ENCODE measurements around the gene TRIO. TPM values are rescaled to one million over a fixed set of nuclear protein-coding genes. Genes with fewer than 3 reads are reported as not detected.

TRIO gene
- polyA plus RNA-seq, 3 donors, result 1.7 to 45.8 (median 2.1) TPM

DNA sequence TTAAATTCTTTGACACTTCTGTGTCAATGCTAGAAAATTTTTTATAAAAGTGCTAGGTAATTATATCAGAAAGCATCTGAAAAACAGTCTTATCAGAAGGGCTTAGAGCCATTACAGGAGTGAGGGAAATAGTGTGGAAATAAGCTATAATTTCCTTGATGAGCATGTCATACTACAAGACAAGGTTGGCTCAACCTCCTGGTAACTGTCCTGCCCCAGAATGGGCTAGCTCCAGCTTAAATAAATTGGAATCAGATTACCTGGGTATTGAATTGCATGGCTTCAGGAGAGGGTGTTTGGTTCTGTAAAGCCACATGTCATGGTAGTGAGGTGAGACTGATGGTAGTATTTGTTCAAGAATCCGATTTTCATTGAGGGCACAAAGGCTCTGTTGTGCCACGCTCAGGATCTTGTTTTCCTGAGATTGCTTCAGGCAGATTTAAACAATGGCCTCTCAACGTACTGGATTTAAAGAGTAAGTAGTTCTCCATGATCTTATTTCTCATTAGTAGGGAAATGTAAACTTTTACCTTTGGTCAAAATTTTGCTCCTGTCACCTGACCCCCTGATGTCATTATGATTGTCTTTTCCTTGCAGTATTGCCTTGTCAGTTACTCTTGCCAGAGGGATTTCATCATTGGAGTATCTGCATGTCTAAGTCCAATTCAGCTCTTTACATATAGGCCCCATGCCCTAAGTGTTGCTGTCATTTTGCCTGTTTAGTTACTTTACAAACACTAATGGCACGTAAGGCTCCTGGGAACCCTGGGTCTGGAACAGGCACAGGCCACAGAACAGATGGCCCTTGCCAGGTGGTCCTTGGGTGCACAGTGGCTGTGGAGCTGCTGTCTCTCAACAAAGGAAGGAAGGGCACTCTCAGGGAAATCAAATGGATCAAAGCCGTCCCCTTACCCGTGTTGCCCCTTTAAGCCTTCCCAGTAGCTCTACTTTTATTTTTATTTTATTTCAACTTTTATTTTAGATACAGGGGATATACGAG is 21.3 kb downstream of the TRIO start:
- intact Hi-C loops (cut with micrococcal nuclease), result loop anchor here in 1 of 2 donors (5.0 kb wide), 1 partner anchor 38 kb away; no protein-coding TSS in a partner anchor
- H3K9ac ChIP-seq (ENCODE audit: insufficient read depth, low read length, poor library complexity, severe bottlenecking), result no peak overlapping the region
- peaks cover 19 to 29% of the 10 kb centered on the region in 2 donors for H3K4me1 ChIP-seq (ENCODE audit: control insufficient read depth in 1 of 2, insufficient read depth in 2 of 2, low read length in 2 of 2)
- H3K4me2 ChIP-seq (replicated peaks; ENCODE audit: extremely low read depth, low read length, poor library complexity, severe bottlenecking), result no peak overlapping the region
- peaks cover 3 to 11% (median 8%) of the 10 kb centered on the region in 7 donors for H3K9me3 Mint-ChIP-seq
- H4K20me1 ChIP-seq (ENCODE audit: insufficient read depth, low read length), result peaks cover 79% of the 10 kb centered on the region
- H3K36me3 ChIP-seq (replicated peaks in 1 of 2; ENCODE audit: control insufficient read depth in 1 of 2, insufficient read depth in 2 of 2, low read length in 2 of 2), result no peaks in the 10 kb centered on the region
- H3K4me3 ChIP-seq (replicated peaks in 1 of 3; ENCODE audit: low read depth in 2 of 3, low read length in 3 of 3), result no peak overlapping the region
- peaks cover 4 to 9% of the 10 kb centered on the region in 2 donors for H3K36me3 Mint-ChIP-seq
- H2AFZ ChIP-seq (ENCODE audit: insufficient read depth, low read depth, low read length, poor library complexity, severe bottlenecking), result no peak overlapping the region
- peaks cover 47% of the 10 kb centered on the region for H3K4me1 Mint-ChIP-seq
- TF ChIP-seq, protein P1, sequence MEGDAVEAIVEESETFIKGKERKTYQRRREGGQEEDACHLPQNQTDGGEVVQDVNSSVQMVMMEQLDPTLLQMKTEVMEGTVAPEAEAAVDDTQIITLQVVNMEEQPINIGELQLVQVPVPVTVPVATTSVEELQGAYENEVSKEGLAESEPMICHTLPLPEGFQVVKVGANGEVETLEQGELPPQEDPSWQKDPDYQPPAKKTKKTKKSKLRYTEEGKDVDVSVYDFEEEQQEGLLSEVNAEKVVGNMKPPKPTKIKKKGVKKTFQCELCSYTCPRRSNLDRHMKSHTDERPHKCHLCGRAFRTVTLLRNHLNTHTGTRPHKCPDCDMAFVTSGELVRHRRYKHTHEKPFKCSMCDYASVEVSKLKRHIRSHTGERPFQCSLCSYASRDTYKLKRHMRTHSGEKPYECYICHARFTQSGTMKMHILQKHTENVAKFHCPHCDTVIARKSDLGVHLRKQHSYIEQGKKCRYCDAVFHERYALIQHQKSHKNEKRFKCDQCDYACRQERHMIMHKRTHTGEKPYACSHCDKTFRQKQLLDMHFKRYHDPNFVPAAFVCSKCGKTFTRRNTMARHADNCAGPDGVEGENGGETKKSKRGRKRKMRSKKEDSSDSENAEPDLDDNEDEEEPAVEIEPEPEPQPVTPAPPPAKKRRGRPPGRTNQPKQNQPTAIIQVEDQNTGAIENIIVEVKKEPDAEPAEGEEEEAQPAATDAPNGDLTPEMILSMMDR (IDR thresholded peaks at IDR 0.05), result no peak
- H3K27ac ChIP-seq (ENCODE audit: low read depth in 1 of 2, low read length in 2 of 2), result no peak overlapping the region
- no peak overlapping the region for H3K27ac Mint-ChIP-seq
- H3K79me2 ChIP-seq (ENCODE audit: insufficient read depth, low read length), result peaks cover 99% of the 10 kb centered on the region
- no peak overlapping the region for H3K4me3 Mint-ChIP-seq
- H3K27me3 Mint-ChIP-seq (ENCODE audit: low read depth in 3 of 3), result no peaks in the 10 kb centered on the region
- H3K27me3 ChIP-seq (ENCODE audit: control insufficient read depth in 2 of 2, insufficient read depth in 2 of 2, low read length in 2 of 2), result no peaks in the 10 kb centered on the region
- WGBS (ENCODE audit: insufficient coverage), result 100% methylated on average over 2 of the region's 7 CpGs
- no peak for DNase-seq
- peaks cover 4 to 10% of the 10 kb centered on the region in 2 donors for H3K9me3 ChIP-seq (replicated peaks in 1 of 2; ENCODE audit: control insufficient read depth in 1 of 2, insufficient read depth in 1 of 2, low read length in 2 of 2)

DNA sequence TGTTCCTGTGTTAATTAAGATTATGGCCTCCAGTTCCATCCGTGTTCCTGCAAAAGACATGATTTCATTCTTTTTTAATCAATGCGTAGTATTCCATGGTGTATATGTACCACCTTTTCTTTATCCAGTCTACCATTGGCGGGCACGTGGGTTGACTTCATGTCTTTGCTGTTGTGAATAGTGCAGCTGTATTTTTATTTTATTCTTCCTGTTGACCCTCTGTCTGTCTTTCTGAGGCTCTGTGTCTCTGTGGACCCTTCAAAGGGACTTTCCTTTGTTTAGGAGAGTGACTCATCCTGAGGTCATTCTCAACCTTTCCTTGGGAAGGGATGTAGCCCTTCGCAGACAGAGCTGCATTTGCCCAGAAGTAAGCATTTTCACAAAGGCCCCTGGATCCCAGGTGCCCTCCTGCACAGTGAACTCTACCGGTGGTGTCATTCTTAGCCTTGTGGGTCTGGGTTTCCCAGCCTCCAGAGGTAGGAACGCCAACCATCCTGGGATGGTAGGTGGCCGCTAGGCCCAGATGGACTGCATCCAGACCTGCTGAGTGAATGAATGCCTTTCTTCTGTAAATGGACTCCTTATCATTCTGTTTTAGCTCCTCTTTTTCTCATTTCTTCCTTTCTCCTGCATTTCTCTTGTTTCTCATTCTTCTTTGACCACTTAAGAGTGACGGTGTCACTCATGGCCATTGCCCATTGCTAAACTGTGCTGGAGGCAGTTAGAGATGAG is 22.4 kb downstream of the TRIO start:
- Histone ChIP-seq H3K79me2 (ENCODE audit: insufficient read depth, low read length) (peaks cover 99% of the 10 kb centered on the region), H4K20me1 (ENCODE audit: insufficient read depth, low read length) (peaks cover 78% of the 10 kb centered on the region), H3K27me3 (ENCODE audit: control insufficient read depth in 2 of 2, insufficient read depth in 2 of 2, low read length in 2 of 2) (no peaks in the 10 kb centered on the region), H3K4me1 (ENCODE audit: control insufficient read depth in 1 of 2, insufficient read depth in 2 of 2, low read length in 2 of 2) (peaks cover 29 to 40% of the 10 kb centered on the region in 2 donors), H2AFZ (ENCODE audit: insufficient read depth, low read depth, low read length, poor library complexity, severe bottlenecking) (no peak overlapping the region), H3K4me3 (replicated peaks in 1 of 3; ENCODE audit: low read depth in 2 of 3, low read length in 3 of 3) (no peak overlapping the region), H3K9ac (ENCODE audit: insufficient read depth, low read length, poor library complexity, severe bottlenecking) (no peak overlapping the region), H3K4me2 (replicated peaks; ENCODE audit: extremely low read depth, low read length, poor library complexity, severe bottlenecking) (no peak overlapping the region), H3K9me3 (replicated peaks in 1 of 2; ENCODE audit: control insufficient read depth in 1 of 2, insufficient read depth in 1 of 2, low read length in 2 of 2) (peaks cover 4 to 10% of the 10 kb centered on the region in 2 donors), H3K27ac (ENCODE audit: low read depth in 1 of 2, low read length in 2 of 2) (no peak overlapping the region), H3K36me3 (replicated peaks in 1 of 2; ENCODE audit: control insufficient read depth in 1 of 2, insufficient read depth in 2 of 2, low read length in 2 of 2) (no peaks in the 10 kb centered on the region)
- H3K4me1 Mint-ChIP-seq, result peaks cover 51% of the 10 kb centered on the region
- TF ChIP-seq, protein P1 (IDR thresholded peaks at IDR 0.05), result no peak
- 100% methylated on average over 3 of the region's 9 CpGs for WGBS (ENCODE audit: insufficient coverage)
- intact Hi-C loops (cut with micrococcal nuclease), result loop anchor here in 1 of 2 donors (5.0 kb wide), 1 partner anchor 37 kb away; no protein-coding TSS in a partner anchor
- H3K9me3 Mint-ChIP-seq, result peaks cover 3 to 11% (median 8%) of the 10 kb centered on the region in 7 donors
- peak in 1 of 3 donors; percentile 57 for DNase-seq
- H3K27me3 Mint-ChIP-seq (ENCODE audit: low read depth in 3 of 3), result no peaks in the 10 kb centered on the region
- peak overlapping the region in 1 of 7 donors; percentile 54 for H3K27ac Mint-ChIP-seq
- no peak overlapping the region for H3K4me3 Mint-ChIP-seq
- peaks cover 4 to 9% of the 10 kb centered on the region in 2 donors for H3K36me3 Mint-ChIP-seq

Data from CD14-positive monocyte (primary cell).